Measurements from ENCODE around the gene ANAPC2. TPM values are rescaled to one million over a fixed set of nuclear protein-coding genes. Genes with fewer than 3 reads are reported as not detected.

ANAPC2 gene
- total RNA-seq, 1 experiment from 2014 or later = 95.4 TPM

DNA sequence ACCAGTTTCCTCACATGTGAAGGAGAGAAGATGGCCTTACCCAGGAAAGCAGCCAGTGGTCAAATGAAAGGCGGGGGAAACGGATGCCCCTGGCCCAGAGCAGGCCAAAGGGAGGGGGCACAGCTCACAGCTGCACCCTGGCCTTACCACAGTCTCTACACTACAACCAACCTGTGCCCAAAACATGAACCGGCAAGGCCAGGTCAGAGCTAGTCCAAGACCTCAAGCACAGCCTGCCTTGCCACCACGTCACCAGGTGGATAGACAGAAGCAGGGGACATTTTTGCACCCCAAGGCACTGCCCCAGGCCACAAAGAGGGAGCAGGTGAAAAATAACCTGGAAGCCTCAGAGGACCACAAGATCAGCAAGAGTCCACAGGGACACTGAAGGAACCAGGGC, 44.9 kb downstream of the ANAPC2 start:
- Histone ChIP-seq H3K9me3 (ENCODE audit: insufficient read depth, low read depth) (no peaks in the 10 kb centered on the region), H3K4me3 (no peak overlapping the region), H3K36me3 (ENCODE audit: low read depth) (no peaks in the 10 kb centered on the region), H3K9me2 (ENCODE audit: insufficient read depth) (no peaks in the 10 kb centered on the region), H3K79me2 (ENCODE audit: low read depth) (no peaks in the 10 kb centered on the region), H3F3A (ENCODE audit: insufficient read depth, low read depth) (no peaks in the 10 kb centered on the region), H3K27ac (no peak overlapping the region), H3K27me3 (ENCODE audit: insufficient read depth, low read depth) (peaks cover 22% of the 10 kb centered on the region; the same call in 1 of the 2 replicates), H4K20me1 (ENCODE audit: insufficient read depth) (no peaks in the 10 kb centered on the region), H2AFZ (no peak overlapping the region), H3K4me1 (replicated peaks; ENCODE audit: insufficient read depth) (no peaks in the 10 kb centered on the region), H3K4me2 (no peak overlapping the region)
- POLR2A ChIA-PET (ENCODE audit: unreplicated experiment) = interaction anchor here (0.6 kb wide), 2 partner anchors 9 to 497 kb away, joined by 4 to 11 read pairs; no protein-coding TSS in a partner anchor
- BruUV-seq (replicated peaks) = no TSS peak
- intact Hi-C loops (cut with micrococcal nuclease; ENCODE audit: unreplicated experiment) = no loop called here
- CTCF ChIA-PET = no interaction called here
- no peak for DNase-seq
- no peak for TF ChIP-seq EZH2 (IDR thresholded peaks at IDR 0.05; ENCODE audit: low read depth)
- TF ChIP-seq, protein P1, sequence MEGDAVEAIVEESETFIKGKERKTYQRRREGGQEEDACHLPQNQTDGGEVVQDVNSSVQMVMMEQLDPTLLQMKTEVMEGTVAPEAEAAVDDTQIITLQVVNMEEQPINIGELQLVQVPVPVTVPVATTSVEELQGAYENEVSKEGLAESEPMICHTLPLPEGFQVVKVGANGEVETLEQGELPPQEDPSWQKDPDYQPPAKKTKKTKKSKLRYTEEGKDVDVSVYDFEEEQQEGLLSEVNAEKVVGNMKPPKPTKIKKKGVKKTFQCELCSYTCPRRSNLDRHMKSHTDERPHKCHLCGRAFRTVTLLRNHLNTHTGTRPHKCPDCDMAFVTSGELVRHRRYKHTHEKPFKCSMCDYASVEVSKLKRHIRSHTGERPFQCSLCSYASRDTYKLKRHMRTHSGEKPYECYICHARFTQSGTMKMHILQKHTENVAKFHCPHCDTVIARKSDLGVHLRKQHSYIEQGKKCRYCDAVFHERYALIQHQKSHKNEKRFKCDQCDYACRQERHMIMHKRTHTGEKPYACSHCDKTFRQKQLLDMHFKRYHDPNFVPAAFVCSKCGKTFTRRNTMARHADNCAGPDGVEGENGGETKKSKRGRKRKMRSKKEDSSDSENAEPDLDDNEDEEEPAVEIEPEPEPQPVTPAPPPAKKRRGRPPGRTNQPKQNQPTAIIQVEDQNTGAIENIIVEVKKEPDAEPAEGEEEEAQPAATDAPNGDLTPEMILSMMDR (conservative IDR thresholded peaks at IDR 0.05) = no peak

DNA sequence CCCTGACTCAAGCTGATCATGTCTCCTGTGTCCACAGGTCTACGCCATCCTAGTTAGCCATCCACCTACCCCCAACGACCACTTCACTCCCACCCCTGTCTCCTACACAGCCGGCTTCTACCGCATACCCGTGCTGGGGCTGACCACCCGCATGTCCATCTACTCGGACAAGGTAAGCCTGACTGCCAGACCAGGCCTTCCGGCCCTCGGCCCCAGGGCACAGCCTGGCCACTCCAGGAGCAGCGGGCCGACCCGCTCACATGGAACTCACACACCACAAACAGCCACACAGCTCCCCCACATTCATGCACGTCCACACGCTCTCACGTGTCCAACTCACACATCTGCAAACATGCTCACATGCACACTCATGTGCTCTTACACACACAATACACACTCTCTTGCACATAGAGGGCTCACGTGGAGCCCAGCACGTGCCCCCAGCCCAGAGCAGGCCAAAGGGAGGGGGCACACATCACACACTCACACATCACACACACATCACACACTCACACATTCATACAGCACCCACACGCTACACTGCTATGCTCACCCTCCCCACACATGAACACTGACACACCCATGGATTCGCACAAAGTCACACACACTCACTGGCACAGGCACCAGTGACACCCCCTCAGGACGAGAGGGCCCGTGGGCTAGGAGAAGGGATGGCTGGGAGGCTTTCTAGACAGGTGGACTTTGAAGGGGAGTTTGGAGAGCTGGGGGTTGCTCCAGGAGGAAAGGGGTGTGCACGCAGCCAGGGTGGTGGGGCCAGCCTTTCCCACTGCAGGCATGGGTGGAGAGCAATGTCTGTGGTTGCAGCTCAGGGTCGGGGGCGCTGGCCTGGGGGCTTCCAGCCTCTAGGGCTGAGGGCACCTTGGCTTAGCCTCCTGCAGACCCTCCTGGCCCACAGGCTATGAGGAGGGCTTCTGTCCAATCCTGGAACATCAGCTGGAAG, 46.1 kb downstream of the ANAPC2 start:
- intact Hi-C loops (cut with micrococcal nuclease; ENCODE audit: unreplicated experiment) = no loop called here
- peaks cover 22% of the 10 kb centered on the region; the same call in 1 of the 2 replicates for H3K27me3 ChIP-seq (ENCODE audit: insufficient read depth, low read depth)
- no peak overlapping the region for H3K4me2 ChIP-seq
- H3K9me3 ChIP-seq (ENCODE audit: insufficient read depth, low read depth) = no peaks in the 10 kb centered on the region
- DNase-seq = no peak
- no peak overlapping the region for H3K27ac ChIP-seq
- CTCF ChIA-PET = interaction anchor here (0.6 kb wide), 1 partner anchor 9 kb away, joined by 10 read pairs; no protein-coding TSS in a partner anchor
- H3K9me2 ChIP-seq (ENCODE audit: insufficient read depth) = no peaks in the 10 kb centered on the region
- no peaks in the 10 kb centered on the region for H3F3A ChIP-seq (ENCODE audit: insufficient read depth, low read depth)
- no peaks in the 10 kb centered on the region for H4K20me1 ChIP-seq (ENCODE audit: insufficient read depth)
- H3K36me3 ChIP-seq (ENCODE audit: low read depth) = no peaks in the 10 kb centered on the region
- H3K79me2 ChIP-seq (ENCODE audit: low read depth) = no peaks in the 10 kb centered on the region
- POLR2A ChIA-PET (ENCODE audit: unreplicated experiment) = no interaction called here
- no peaks in the 10 kb centered on the region for H3K4me1 ChIP-seq (replicated peaks; ENCODE audit: insufficient read depth)
- TF ChIP-seq, protein P1 (conservative IDR thresholded peaks at IDR 0.05) = no peak
- no peak for TF ChIP-seq EZH2 (IDR thresholded peaks at IDR 0.05; ENCODE audit: low read depth)
- no peak overlapping the region for H2AFZ ChIP-seq
- no TSS peak for BruUV-seq (replicated peaks)
- no peak overlapping the region for H3K4me3 ChIP-seq

GRCh38 chr9:137141050-137141810, 47.1 kb downstream of the ANAPC2 start:
- H3K79me2 ChIP-seq (ENCODE audit: low read depth) = no peaks in the 10 kb centered on the region
- no peaks in the 10 kb centered on the region for H3K9me2 ChIP-seq (ENCODE audit: insufficient read depth)
- no peak for DNase-seq
- H3K4me1 ChIP-seq (replicated peaks; ENCODE audit: insufficient read depth) = no peaks in the 10 kb centered on the region
- H4K20me1 ChIP-seq (ENCODE audit: insufficient read depth) = no peaks in the 10 kb centered on the region
- peaks cover 26% of the 10 kb centered on the region; the same call in 1 of the 2 replicates for H3K27me3 ChIP-seq (ENCODE audit: insufficient read depth, low read depth)
- BruUV-seq (replicated peaks) = no TSS peak
- H3K9me3 ChIP-seq (ENCODE audit: insufficient read depth, low read depth) = no peaks in the 10 kb centered on the region
- no peaks in the 10 kb centered on the region for H3K36me3 ChIP-seq (ENCODE audit: low read depth)
- POLR2A ChIA-PET (ENCODE audit: unreplicated experiment) = no interaction called here
- H3K4me2 ChIP-seq = no peak overlapping the region
- H3K4me3 ChIP-seq = no peak overlapping the region
- no peak overlapping the region for H2AFZ ChIP-seq
- H3F3A ChIP-seq (ENCODE audit: insufficient read depth, low read depth) = no peaks in the 10 kb centered on the region
- H3K27ac ChIP-seq = no peak overlapping the region
- CTCF ChIA-PET = no interaction called here
- TF ChIP-seq EZH2 (IDR thresholded peaks at IDR 0.05; ENCODE audit: low read depth) = no peak
- intact Hi-C loops (cut with micrococcal nuclease; ENCODE audit: unreplicated experiment) = no loop called here

Measured in PC-9 (cell line).